ENCODE data around the gene LIN52.

GRCh38 chr14:74220991-74221390 is 136.2 kb downstream of the LIN52 start:
- TF ChIP-seq POLR2A (IDR thresholded peaks at IDR 0.05; ENCODE audit: low read depth, low read length) (no peak), POLR2AphosphoS5 (IDR thresholded peaks at IDR 0.05; ENCODE audit: low read depth, low read length) (no peak), SPI1 (IDR thresholded peaks at IDR 0.05; ENCODE audit: low read depth, low read length) (no peak), TAF1 (IDR thresholded peaks at IDR 0.05; ENCODE audit: low read depth, low read length) (no peak)
